Measurements from ENCODE around the gene LIX1L.

The LIX1L gene

DNA sequence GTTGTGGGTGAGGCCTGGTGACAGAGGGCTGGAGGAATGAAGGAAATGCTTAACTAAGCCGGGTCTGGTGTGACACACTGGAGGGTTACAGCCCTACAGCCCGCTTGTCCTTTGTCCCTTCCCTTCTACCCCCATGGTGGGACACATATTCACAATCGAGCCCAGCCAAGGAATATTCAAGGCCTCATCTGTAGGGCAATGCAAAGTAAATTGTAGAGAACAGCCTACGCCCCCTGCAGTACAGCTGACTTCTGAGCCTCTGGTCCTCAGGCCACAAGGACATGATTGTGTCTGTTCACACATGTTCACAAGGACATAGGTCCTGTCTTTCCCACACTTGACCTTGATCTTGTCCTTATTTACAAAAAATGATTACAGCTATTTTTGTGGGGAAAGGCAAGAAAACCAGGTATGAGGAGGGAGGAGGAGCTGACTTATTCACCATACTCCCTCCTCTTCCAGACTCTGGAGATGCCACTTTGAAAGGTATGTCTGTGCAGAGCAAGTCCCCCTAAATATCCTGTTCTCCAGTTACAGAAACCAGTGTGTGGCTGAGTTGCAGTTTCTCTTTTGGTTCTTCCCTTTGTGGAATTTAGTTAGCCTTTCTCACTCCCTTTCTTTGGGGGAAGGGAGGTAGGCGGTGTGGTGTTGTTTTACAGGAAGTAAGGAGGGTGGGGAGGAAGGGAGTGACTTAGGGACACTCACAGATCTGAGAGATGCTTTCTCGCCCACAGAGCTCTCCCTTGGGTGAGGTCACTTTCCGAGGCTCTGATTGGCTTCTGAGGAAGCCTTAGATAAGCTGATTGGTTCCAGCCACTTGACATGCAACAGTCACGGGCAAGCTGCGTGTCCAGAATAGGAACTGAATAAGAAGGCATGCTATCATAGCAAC, 21.3 kb upstream of the LIX1L start:
- Mint-ChIP-seq H3K27ac (no peak overlapping the region), H3K4me1 (peaks cover 8% of the 10 kb centered on the region), H3K4me3 (no peak overlapping the region), H3K27me3 (no peaks in the 10 kb centered on the region), H3K36me3 (ENCODE audit: low read depth) (no peaks in the 10 kb centered on the region), H3K9me3 (no peaks in the 10 kb centered on the region)
- peak; percentile 80 for DNase-seq
- peak; percentile 94 for ATAC-seq

DNA sequence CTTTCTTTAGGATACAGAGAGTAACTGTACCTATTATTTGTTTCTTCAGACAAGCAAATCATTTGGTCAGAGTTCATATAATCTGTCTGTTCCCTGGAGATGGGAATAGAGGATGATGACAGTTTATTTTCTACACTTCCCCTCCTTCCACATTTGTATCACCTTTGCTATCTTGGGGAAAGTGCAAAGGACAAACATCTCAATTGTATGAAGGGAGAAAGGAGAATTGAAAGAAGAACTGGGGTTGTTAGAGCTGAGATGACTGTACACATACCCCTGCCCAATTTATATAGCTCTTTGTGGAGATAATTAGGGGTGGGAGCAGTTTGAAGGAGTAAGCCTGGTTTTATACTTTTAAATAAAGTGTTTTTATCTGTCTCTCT, 20.6 kb upstream of the LIX1L start:
- DNase-seq (no peak), ATAC-seq (no peak)
- Mint-ChIP-seq H3K4me1 (peaks cover 12% of the 10 kb centered on the region), H3K27ac (no peak overlapping the region), H3K4me3 (no peak overlapping the region), H3K9me3 (no peaks in the 10 kb centered on the region), H3K27me3 (no peaks in the 10 kb centered on the region), H3K36me3 (ENCODE audit: low read depth) (no peaks in the 10 kb centered on the region)

DNA sequence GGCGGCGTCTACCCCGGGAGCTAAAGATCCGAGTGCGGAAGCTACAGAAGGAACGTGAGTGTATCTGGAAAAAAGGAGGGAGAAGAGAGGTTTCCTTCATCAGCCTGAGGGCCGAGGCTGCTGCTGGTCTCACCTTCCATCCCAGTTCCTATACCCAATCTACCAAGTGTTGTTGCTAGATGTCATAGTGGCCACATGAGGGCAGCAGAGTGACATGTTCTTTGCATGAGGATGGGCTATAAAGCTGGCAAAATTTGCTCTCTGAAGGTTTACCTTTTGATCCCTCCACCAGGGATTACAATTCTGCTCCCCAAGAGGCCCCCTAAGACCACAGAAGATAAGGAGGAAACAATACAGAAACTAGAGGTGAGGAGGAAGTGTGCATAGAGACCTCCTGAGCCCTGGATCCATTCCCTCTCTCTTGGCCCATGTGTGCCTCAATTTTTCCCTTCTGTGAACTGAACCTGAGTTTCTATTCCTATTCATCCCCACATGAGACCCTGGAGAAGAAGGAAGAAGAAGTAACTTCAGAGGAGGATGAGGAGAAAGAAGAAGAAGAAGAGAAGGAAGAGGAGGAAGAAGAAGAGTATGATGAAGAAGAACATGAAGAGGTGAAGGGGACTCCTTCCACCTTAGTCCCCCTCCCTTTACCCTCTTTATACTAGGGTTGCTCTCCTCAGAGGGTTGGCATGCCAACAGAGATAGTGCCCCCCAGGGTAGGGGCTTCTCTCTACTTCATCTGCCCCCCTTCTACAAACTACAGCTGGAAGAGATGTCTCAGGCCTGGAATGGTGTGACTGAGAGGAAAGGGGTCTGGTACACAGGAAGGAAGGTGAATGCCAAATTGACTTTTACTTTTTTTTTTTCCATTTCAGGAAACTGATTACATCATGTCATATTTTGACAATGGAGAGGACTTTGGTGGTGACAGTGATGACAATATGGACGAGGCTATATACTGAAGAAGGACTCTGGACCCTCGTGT, 20.0 kb upstream of the LIX1L start:
- Mint-ChIP-seq H3K36me3 (ENCODE audit: low read depth) (no peaks in the 10 kb centered on the region), H3K9me3 (no peaks in the 10 kb centered on the region), H3K27me3 (no peaks in the 10 kb centered on the region), H3K27ac (no peak overlapping the region), H3K4me1 (peaks cover 18% of the 10 kb centered on the region), H3K4me3 (no peak overlapping the region)
- ATAC-seq (peak; percentile 42), DNase-seq (peak; percentile 69)

DNA sequence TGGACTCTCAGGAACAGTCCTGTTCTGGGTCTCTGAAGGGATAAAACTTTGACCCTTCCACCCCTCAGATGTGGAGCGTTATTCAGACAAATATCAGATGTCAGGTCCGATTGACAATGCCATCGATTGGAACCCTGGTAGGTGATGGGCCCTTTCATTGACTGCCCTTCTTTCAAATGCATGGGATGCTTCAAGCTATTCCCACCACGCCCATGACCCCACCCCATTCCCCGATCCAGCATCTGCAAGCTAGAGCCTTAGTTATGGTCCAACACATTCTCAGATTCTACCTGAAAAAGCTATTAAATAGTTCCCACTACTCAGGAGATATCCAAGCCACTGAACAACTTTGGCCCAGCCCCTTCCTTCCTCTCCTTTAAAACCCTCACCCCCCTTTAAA, 19.2 kb upstream of the LIX1L start:
- Mint-ChIP-seq H3K9me3 (no peaks in the 10 kb centered on the region), H3K4me3 (no peak overlapping the region), H3K4me1 (peaks cover 18% of the 10 kb centered on the region), H3K36me3 (ENCODE audit: low read depth) (no peaks in the 10 kb centered on the region), H3K27ac (no peak overlapping the region), H3K27me3 (no peaks in the 10 kb centered on the region)
- DNase-seq (no peak), ATAC-seq (no peak)

DNA sequence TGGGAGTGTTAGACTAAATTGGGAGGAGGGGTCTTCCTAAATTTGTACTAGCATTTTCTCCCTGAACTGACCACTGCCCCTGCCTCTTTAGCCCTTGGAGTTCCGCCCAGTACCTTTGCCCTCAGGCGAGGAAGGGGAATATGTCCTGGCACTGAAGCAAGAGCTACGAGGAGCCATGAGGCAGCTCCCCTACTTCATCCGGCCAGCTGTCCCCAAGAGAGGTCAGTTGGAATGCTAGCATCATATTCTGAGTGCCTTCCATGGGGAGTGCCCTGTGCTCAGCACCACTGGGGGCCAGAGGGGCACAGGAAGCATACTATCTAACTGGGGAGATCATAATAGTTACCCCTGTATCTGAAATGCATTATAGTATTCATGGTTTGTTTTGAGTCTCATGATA, 17.4 kb upstream of the LIX1L start:
- Mint-ChIP-seq H3K27ac (no peak overlapping the region), H3K36me3 (ENCODE audit: low read depth) (no peaks in the 10 kb centered on the region), H3K27me3 (no peaks in the 10 kb centered on the region), H3K4me3 (no peak overlapping the region), H3K9me3 (no peaks in the 10 kb centered on the region), H3K4me1 (peaks cover 18% of the 10 kb centered on the region)
- ATAC-seq (no peak), DNase-seq (no peak)

DNA sequence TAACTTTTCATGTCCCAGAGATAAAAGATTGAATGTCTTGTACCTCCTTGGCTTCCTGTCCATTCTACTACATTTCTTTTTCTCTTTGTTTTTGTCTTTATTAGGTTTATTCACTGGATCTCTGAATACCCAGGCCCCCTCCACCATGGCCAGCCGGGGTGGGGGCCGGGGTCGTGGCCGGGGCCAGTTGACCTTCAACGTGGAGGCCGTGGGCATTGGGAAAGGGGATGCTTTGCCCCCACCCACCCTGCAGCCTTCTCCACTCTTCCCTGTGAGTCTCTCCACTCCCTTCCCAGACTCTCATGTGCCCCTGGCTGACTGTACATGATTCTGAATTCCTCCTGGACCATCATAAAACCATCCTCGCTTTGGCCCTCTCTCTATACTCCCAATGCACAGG, 16.9 kb upstream of the LIX1L start:
- no peak for DNase-seq

DNA sequence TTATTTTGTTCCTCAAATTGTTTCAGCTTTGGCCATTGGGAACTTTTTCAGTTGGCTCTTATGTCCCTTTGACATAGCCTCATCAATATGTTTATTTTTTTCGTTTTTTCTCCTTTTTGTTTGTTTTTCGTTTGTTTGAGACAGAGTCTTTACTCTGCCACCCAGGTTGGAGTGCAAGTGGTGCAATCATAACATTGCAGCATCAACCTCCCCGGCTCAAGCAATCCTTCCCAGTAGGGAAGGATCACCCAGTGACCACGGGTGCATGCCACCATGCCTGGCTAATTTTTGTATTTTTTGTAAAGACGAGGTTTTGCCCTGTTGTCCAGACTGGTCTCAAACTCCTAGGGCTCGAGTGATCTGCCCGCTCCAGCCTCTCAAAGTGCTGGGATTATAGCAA, 14.8 kb upstream of the LIX1L start:
- H3K9me3 Mint-ChIP-seq: peaks cover 5% of the 10 kb centered on the region
- H3K27ac Mint-ChIP-seq: peak overlapping the region; percentile 2

More for the DNA sequence above, 16.9 kb upstream of the LIX1L start:
- H3K9me3 Mint-ChIP-seq: no peaks in the 10 kb centered on the region
- no peak for ATAC-seq
- H3K4me1 Mint-ChIP-seq: peaks cover 18% of the 10 kb centered on the region
- no peak overlapping the region for H3K4me3 Mint-ChIP-seq
- peak overlapping the region; percentile 12 for H3K27ac Mint-ChIP-seq
- H3K36me3 Mint-ChIP-seq (ENCODE audit: low read depth): no peaks in the 10 kb centered on the region
- H3K27me3 Mint-ChIP-seq: no peaks in the 10 kb centered on the region

DNA sequence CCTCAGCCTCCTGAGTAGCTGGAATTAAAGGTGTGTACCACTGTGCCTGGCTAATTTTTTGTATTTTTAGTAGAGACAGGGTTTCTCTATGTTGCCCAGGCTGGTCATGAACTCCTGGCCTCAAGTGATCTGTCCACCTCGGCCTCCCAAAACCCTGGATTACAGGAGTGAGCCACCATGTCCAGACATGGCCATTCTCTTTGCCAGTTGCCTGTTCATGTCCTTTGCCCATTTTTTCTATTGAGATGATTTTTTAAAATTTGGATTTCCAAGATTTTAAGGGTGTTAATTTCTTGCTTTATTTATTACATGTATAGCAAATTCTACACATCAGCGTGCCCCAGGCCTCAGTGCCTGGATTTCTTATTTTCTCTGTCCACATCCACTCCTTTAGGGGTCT, 9.5 kb upstream of the LIX1L start:
- Mint-ChIP-seq H3K36me3 (ENCODE audit: low read depth) (peaks cover 9% of the 10 kb centered on the region), H3K4me1 (peaks cover 26% of the 10 kb centered on the region), H3K27me3 (no peaks in the 10 kb centered on the region), H3K4me3 (no peak overlapping the region), H3K27ac (no peak overlapping the region), H3K9me3 (peaks cover 8% of the 10 kb centered on the region)
- DNase-seq: no peak
- ATAC-seq: no peak

More for the DNA sequence above, 14.8 kb upstream of the LIX1L start:
- ATAC-seq: no peak
- peaks cover 18% of the 10 kb centered on the region for H3K4me1 Mint-ChIP-seq
- no peak for DNase-seq
- H3K4me3 Mint-ChIP-seq: no peak overlapping the region
- H3K36me3 Mint-ChIP-seq (ENCODE audit: low read depth): peaks cover 5% of the 10 kb centered on the region
- no peaks in the 10 kb centered on the region for H3K27me3 Mint-ChIP-seq

DNA sequence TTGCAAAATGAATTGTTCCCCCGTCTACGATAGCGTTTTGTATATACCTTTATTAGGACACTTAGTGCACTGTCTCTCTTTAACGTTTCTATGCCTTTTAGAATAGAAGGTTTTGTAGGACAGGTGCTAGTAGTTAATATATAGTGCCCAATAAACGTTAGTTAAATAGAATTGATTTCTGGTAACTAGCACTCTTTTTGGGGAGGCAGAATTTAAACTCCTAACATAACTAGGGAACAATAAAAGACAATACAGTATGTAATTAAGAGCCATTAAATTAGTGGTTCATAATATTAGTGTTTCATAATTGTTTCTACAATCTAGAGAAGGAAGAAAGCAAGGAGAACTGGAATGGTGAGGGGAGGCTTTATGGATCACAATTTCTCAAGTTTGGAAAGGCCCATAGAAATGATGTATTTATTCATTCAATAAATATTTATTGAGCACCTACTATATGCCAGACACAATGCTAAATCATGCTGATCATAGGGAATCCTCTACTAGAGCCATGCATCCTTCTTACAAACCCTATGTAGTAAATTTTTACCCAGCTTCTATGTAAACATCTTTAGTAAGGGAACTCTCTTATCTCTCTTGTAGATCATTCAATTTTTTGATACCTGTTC, 7.4 kb upstream of the LIX1L start:
- Mint-ChIP-seq H3K27ac (peak overlapping the region; percentile 96), H3K27me3 (no peaks in the 10 kb centered on the region), H3K4me3 (peak overlapping the region; percentile 96), H3K36me3 (ENCODE audit: low read depth) (peaks cover 15% of the 10 kb centered on the region), H3K4me1 (peaks cover 31% of the 10 kb centered on the region), H3K9me3 (peaks cover 8% of the 10 kb centered on the region)
- DNase-seq (no peak), ATAC-seq (no peak)

DNA sequence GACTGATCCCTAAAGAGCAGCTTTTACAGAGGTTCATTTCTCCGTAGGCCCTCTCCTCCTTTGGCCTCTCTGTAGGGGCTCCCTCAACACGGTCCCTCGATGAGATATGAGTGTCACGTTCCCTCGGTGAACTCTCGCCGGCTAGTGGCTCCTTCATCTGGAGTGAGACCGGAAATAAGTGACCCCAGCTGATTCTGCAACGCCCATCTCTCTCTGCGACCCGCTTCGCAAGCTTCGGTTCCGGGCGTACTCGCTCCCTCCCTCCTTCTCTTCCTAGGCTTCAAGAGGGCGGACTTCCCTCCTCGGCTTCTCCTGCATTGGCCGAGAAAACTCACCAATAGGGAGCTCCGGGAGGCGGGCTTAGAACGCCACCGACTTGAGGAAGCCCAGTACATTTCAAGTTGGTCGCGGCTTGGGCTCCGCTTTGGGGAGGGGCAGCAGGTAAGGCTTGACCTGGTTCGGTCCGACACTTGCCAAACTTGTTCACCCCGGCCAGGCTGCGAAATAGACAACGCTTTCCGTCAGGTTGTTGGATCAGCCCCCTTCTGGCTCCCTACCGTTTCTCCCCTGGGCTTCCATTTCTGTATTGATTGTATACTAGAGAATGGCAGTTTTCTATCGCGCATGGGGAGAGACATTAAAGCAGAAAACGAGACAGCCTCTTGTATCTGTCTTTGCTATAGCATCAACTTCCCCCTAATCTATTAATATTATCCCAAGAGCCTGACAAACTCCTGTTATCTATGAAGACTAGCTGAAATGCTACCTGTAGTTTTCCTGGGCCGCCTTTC, 6.7 kb upstream of the LIX1L start, which contains the start of the genes ANKRD34A and POLR3GL:
ANKRD34A (minus strand) TSS at position 248 of the 791 bp plus-strand sequence. CDS start 2,816 bp downstream, outside the sequence.
POLR3GL (plus strand) TSS at position 363 of the 791 bp plus-strand sequence. CDS start 10,176 bp downstream, outside the sequence.
- H3K27me3 Mint-ChIP-seq: no peaks in the 10 kb centered on the region
- peaks cover 36% of the 10 kb centered on the region for H3K4me1 Mint-ChIP-seq
- ATAC-seq (peak; percentile 86), DNase-seq (peak; percentile 90)
- peaks cover 17% of the 10 kb centered on the region for H3K36me3 Mint-ChIP-seq (ENCODE audit: low read depth)
- H3K27ac Mint-ChIP-seq: peak within 1 kb of the TSS; percentile 96
- peak within 1 kb of the TSS; percentile 96 for H3K4me3 Mint-ChIP-seq
- H3K9me3 Mint-ChIP-seq: peaks cover 8% of the 10 kb centered on the region

DNA sequence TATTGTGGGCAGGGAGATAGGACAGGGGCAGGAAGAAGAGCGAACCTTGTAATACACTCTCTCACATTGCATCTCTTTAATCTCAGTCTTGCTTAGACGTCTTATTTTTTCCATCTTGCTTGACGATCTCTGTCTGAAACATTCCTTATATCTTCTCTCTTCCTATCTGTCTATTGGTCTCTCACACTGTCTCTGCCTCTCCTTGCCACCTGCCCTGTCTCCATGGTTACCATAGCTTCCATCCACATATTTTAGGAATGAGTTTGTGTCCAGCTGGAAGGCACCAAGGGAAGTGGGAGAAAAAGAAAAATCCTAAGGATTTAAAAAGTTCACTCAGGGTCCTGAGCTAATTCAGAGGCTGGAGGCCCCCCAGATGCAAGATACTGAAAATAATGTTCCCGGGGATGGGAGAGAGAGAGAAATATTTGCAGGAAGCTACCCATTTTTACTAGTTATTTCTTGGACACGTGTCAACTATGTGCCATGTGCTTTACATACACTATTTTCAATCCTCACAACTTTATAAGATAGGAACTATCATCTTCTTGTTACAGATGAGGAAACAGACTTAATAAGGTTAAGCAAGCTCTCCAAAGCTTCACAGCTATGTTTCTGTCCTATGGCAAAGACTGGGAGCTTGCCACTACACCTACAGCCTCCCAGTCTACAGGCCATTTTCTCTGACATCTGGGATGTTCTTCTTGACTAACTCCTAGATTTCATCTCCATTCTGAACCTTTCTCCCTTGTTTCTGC, 5.6 kb upstream of the LIX1L start:
- Mint-ChIP-seq H3K4me3 (peak overlapping the region; percentile 96), H3K9me3 (peaks cover 8% of the 10 kb centered on the region), H3K4me1 (peaks cover 47% of the 10 kb centered on the region), H3K36me3 (ENCODE audit: low read depth) (peaks cover 19% of the 10 kb centered on the region), H3K27me3 (no peaks in the 10 kb centered on the region), H3K27ac (peak overlapping the region; percentile 96)
- DNase-seq (no peak), ATAC-seq (no peak)

DNA sequence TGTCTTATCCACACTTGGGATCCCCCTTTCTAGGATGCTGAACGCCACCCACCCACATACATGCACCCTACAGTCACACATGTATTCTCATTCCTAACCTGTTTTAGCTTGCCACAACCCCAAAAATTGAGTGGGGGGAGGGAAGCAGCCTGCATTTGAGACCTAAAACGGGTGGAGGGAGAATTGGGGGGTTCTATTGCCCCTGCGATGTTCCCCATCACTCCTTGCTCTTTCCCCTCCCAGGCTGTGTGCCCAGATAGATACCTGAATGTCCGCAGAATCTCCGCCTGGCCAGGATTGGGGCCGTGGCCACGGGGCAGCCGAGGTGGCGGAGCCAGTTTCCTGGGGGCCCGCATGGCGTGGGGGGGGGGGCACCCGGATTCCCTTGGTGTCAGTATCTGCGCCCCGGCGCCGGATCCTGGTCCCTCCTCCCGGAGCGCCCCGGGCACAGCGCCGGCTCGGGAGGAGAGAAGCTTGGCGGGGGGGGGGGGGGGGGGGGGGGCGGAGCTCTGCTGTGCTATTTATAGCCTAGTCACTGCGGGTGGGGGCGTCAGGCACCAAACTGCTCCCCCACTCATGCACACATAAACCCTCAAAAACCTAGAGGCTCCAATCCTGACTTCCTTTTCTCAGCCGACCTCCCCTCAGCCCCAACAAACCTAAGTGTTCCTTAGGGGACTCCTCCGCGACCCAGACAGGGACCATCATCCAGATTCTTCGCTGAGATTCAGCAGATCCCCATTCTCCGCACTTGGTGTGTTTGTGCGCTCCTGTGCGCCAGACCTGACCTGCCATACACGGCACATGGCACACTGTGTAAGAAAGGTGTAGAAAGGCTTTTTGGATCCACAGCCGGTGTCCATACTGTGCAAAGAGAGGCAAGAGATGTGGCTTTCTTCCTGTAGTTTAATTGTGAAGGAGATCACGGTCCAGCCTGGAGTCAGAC, 4.6 kb upstream of the LIX1L start:
- Mint-ChIP-seq H3K9me3 (peaks cover 1% of the 10 kb centered on the region), H3K4me3 (peak overlapping the region; percentile 96), H3K27ac (peak overlapping the region; percentile 96), H3K27me3 (no peaks in the 10 kb centered on the region), H3K36me3 (ENCODE audit: low read depth) (peaks cover 13% of the 10 kb centered on the region), H3K4me1 (peaks cover 53% of the 10 kb centered on the region)
- DNase-seq (peak; percentile 47), ATAC-seq (peak; percentile 10)
